ENCODE measurements around the gene ADGRG6. TPM values are rescaled to one million over a fixed set of nuclear protein-coding genes. Genes with fewer than 3 reads are reported as not detected.

The ADGRG6 gene
- total and polyA plus RNA-seq, 2 experiments from 2014 or later, result 0.38 to 1.5 TPM

DNA sequence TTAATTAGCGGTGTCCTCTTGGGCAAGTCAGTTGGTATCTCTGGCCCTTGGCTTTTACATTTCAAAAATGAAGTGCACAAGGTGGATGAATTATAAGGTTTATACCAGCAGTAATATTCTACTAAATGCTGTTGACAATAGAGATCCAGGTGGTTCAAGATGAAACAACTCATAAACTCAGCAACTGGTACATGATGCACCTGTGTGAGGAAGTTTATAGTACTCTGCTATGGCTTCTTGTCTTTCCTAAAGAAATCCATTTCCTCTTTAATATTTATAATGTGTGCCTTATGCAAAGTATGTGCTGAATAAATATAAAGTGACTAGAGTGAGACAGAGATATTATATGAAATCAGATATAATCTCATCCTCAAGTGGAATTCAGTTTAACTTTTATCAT, 48.5 kb downstream of the ADGRG6 start:
- Histone ChIP-seq H3K27me3 (replicated peaks; ENCODE audit: insufficient read depth) (no peaks in the 10 kb centered on the region), H3K36me3 (ENCODE audit: low read depth) (no peaks in the 10 kb centered on the region), H4K20me1 (ENCODE audit: insufficient read depth) (no peaks in the 10 kb centered on the region), H3K4me1 (ENCODE audit: insufficient read depth) (no peaks in the 10 kb centered on the region), H3K9me2 (ENCODE audit: insufficient read depth) (no peaks in the 10 kb centered on the region), H2AFZ (no peak overlapping the region), H3K9me3 (ENCODE audit: low read depth) (no peaks in the 10 kb centered on the region), H3K9ac (no peak overlapping the region), H3K79me2 (ENCODE audit: insufficient read depth) (no peaks in the 10 kb centered on the region), H3K4me3 (no peak overlapping the region), H3K27ac (no peak overlapping the region), H3K4me2 (ENCODE audit: unreplicated experiment) (no peak overlapping the region), H3F3A (ENCODE audit: insufficient read depth) (no peaks in the 10 kb centered on the region)
- no peak for DNase-seq
- 96 to 97% methylated on average over 1 of the region's 1 CpG for WGBS, 2 experiments (ENCODE audit: low coverage in 1 of 2, low lambda C conversion rate in 2 of 2, missing lambda C conversion rate in 2 of 2)
- in situ Hi-C loops (cut with MboI), result no loop called here
- no peak for TF ChIP-seq EZH2phosphoT487 (IDR thresholded peaks at IDR 0.05; ENCODE audit: insufficient read depth, low read depth)
- no peak for TF ChIP-seq EZH2 (IDR thresholded peaks at IDR 0.05; ENCODE audit: insufficient read depth, poor library complexity, severe bottlenecking)

DNA sequence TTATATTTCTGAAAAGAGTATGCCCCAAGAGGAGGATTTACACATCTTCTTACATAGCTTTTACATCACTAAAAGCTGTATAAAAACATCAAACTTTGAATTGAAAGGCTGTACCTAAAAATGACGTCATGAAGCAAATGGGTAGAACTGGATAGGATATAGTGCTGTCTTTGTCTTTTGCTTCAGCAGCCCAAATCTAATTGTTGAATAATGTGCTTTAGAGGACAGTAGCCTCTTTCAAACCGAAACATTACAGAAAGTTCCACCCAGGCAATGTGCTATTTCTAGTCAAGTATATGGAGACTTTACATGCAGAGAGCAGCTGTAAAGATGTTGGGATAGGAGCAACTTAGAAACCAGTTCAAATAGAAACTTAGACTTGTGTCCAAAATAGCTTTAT, 51.9 kb downstream of the ADGRG6 start:
- 66 to 70% methylated on average over 2 of the region's 2 CpGs for WGBS, 2 experiments (ENCODE audit: low coverage in 1 of 2, low lambda C conversion rate in 2 of 2, missing lambda C conversion rate in 2 of 2)
- no peaks in the 10 kb centered on the region for H4K20me1 ChIP-seq (ENCODE audit: insufficient read depth)
- in situ Hi-C loops (cut with MboI), result no loop called here
- H3K9me2 ChIP-seq (ENCODE audit: insufficient read depth), result no peaks in the 10 kb centered on the region
- H3K4me1 ChIP-seq (ENCODE audit: insufficient read depth), result peaks cover 4% of the 10 kb centered on the region; the same call in 1 of the 2 replicates
- no peak overlapping the region for H3K9ac ChIP-seq
- no peaks in the 10 kb centered on the region for H3K27me3 ChIP-seq (replicated peaks; ENCODE audit: insufficient read depth)
- TF ChIP-seq EZH2 (IDR thresholded peaks at IDR 0.05; ENCODE audit: insufficient read depth, poor library complexity, severe bottlenecking) (no peak), EZH2phosphoT487 (IDR thresholded peaks at IDR 0.05; ENCODE audit: insufficient read depth, low read depth) (no peak)
- H3K4me3 ChIP-seq, result no peak overlapping the region
- no peak overlapping the region for H2AFZ ChIP-seq
- H3F3A ChIP-seq (ENCODE audit: insufficient read depth), result no peaks in the 10 kb centered on the region
- H3K9me3 ChIP-seq (ENCODE audit: low read depth), result no peaks in the 10 kb centered on the region
- no peak overlapping the region for H3K4me2 ChIP-seq (ENCODE audit: unreplicated experiment)
- DNase-seq, result no peak
- no peaks in the 10 kb centered on the region for H3K36me3 ChIP-seq (ENCODE audit: low read depth)
- H3K79me2 ChIP-seq (ENCODE audit: insufficient read depth), result no peaks in the 10 kb centered on the region
- H3K27ac ChIP-seq, result no peak overlapping the region

DNA sequence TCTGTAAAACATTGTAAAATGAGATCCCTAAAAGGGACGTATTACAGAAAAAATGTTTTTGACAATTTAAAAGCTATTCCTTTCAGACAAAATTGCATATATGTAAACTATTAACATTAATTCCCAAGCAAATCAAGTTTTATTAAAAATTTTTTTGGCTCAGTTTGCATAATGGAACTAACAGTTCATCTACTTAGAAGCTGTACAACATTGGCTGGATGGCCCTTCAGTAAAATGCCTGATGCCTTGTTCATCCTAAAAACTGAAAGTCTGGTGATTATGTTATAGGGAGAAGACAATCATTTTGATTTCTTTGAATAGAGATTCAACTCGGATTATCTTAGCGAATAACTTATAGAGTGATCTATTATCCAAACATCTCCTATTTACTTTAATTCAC, 52.8 kb downstream of the ADGRG6 start:
- Histone ChIP-seq H4K20me1 (ENCODE audit: insufficient read depth) (no peaks in the 10 kb centered on the region), H3K4me3 (no peak overlapping the region), H3K9me2 (ENCODE audit: insufficient read depth) (no peaks in the 10 kb centered on the region), H3K27me3 (replicated peaks; ENCODE audit: insufficient read depth) (no peaks in the 10 kb centered on the region), H3K79me2 (ENCODE audit: insufficient read depth) (no peaks in the 10 kb centered on the region), H3K4me1 (ENCODE audit: insufficient read depth) (peaks cover 4% of the 10 kb centered on the region; the same call in 1 of the 2 replicates), H3F3A (ENCODE audit: insufficient read depth) (no peaks in the 10 kb centered on the region), H3K36me3 (ENCODE audit: low read depth) (no peaks in the 10 kb centered on the region), H3K27ac (no peak overlapping the region), H3K9ac (no peak overlapping the region), H3K4me2 (ENCODE audit: unreplicated experiment) (no peak overlapping the region), H3K9me3 (ENCODE audit: low read depth) (no peaks in the 10 kb centered on the region), H2AFZ (no peak overlapping the region)
- in situ Hi-C loops (cut with MboI), result no loop called here
- DNase-seq, result no peak
- TF ChIP-seq EZH2 (IDR thresholded peaks at IDR 0.05; ENCODE audit: insufficient read depth, poor library complexity, severe bottlenecking) (no peak), EZH2phosphoT487 (IDR thresholded peaks at IDR 0.05; ENCODE audit: insufficient read depth, low read depth) (no peak)
- 93 to 94% methylated on average over 3 of the region's 3 CpGs for WGBS, 2 experiments (ENCODE audit: low coverage in 1 of 2, low lambda C conversion rate in 2 of 2, missing lambda C conversion rate in 2 of 2)

DNA sequence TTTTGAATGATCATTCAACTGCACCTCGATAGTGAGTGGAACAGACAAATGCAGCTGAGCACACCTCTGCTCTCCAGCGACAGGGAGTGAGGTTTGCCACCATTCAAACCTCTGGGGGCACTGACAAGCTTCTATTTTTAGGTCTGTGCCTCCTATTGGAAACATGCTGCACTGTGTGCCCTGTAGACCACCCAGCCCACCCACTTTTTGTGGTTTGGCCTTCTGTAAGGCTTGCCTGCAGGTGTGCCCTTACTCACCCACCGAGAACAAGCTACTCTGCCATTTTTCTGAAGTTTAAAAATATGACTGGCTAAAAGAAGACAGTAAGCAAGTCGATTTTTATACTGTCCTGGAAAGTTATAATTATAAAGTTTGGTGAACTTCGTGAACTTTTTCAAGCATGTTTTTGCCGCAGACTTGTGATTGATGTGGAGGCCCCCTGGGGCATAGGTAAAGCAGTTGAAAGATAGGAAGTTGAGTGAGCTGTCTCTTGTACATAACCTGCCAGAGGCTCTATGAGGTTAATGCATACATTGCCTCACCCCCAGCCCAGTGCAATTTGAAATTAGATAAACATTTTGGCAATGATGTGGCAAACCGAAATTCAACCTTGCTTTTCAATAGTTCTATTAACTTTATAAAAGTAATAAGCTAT, 53.8 kb downstream of the ADGRG6 start:
- Histone ChIP-seq H3K4me3 (no peak overlapping the region), H3K9me3 (ENCODE audit: low read depth) (no peaks in the 10 kb centered on the region), H3K4me1 (ENCODE audit: insufficient read depth) (peaks cover 4% of the 10 kb centered on the region; the same call in 1 of the 2 replicates), H2AFZ (no peak overlapping the region), H3K27ac (no peak overlapping the region; the same call in 1 of the 2 replicates), H3K27me3 (replicated peaks; ENCODE audit: insufficient read depth) (no peaks in the 10 kb centered on the region), H3F3A (ENCODE audit: insufficient read depth) (no peaks in the 10 kb centered on the region), H3K79me2 (ENCODE audit: insufficient read depth) (no peaks in the 10 kb centered on the region), H3K4me2 (ENCODE audit: unreplicated experiment) (no peak overlapping the region), H3K36me3 (ENCODE audit: low read depth) (no peaks in the 10 kb centered on the region), H3K9me2 (ENCODE audit: insufficient read depth) (no peaks in the 10 kb centered on the region), H3K9ac (0 out of 2 replicates have a peak overlapping the region, but pooled peaks have one; percentile 9), H4K20me1 (ENCODE audit: insufficient read depth) (no peaks in the 10 kb centered on the region)
- in situ Hi-C loops (cut with MboI), result no loop called here
- WGBS, 2 experiments (ENCODE audit: low coverage in 1 of 2, low lambda C conversion rate in 2 of 2, missing lambda C conversion rate in 2 of 2), result 72 to 78% methylated on average over 7 of the region's 7 CpGs
- TF ChIP-seq EZH2phosphoT487 (IDR thresholded peaks at IDR 0.05; ENCODE audit: insufficient read depth, low read depth) (no peak), EZH2 (IDR thresholded peaks at IDR 0.05; ENCODE audit: insufficient read depth, poor library complexity, severe bottlenecking) (no peak)
- DNase-seq, result no peak
